NCI-H2171 (cell line): Measurements from ENCODE around the gene CFAP68.

Experiments
- DNase-seq: peaks from one replicate; lab custom pipeline; 2025; lab: John Stamatoyannopoulos, UW

The CFAP68 gene

GRCh38 chr11:111878849-111879636 lies at the start of gene CFAP68, which contains the start of gene FDXACB1:
CFAP68 (plus strand) TSS chr11:111879541; CDS start chr11:111879561, 20 bp downstream.
FDXACB1 (minus strand) TSS chr11:111879165; CDS start chr11:111879132, 33 bp downstream.
- peak; percentile 98 for DNase-seq

- DNase-seq = no peak
Observed at GRCh38 chr11:111833524-111833923, 45.8 kb upstream of the CFAP68 start.

- DNase-seq = no peak
Observed at GRCh38 chr11:111834432-111835163, 44.7 kb upstream of the CFAP68 start.

DNA sequence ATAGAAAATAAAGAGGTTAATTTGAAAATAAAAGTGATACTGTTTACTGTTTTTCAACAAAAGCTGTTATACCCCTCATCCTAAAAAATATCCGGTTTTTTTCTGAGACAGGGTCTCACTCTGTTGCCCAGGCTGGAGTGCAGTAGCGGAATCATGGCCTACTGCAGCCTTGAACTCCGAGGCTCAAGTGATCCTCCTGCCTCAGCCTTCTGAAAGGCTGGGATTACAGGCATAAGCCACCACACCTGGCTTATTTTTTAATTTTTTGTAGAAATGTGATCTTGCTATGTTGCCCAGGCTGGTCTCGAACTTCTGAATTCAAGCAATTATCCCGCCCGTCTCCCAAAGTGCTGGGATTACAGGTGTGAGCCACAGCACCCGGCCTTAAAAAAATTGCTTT lies 43.7 kb upstream of the CFAP68 start:
- no peak for DNase-seq

DNA sequence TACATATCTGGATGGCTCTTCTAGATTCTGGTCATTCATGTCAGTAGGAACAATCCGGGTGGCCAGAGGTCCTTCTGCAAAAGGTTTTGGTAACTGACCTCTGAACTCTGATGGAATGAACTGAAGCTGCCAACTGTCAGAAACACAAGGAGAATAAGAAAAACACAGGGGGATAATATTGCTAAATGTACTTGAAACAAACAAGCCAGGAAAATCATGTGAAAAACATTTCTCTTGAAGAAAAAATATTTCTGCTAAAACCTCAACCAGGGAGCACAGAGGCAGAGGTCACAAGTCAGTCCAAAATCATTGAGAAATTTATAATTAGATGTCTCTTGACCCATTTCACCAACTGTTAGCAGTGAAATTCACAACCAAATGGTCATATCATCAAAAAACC lies 43.2 kb upstream of the CFAP68 start:
- DNase-seq = no peak

GRCh38 chr11:111836721-111837120 lies 42.6 kb upstream of the CFAP68 start:
- DNase-seq = no peak

GRCh38 chr11:111837366-111837891 lies 41.9 kb upstream of the CFAP68 start:
- DNase-seq = no peak

GRCh38 chr11:111838054-111838453 lies 41.3 kb upstream of the CFAP68 start:
- no peak for DNase-seq

GRCh38 chr11:111840143-111840542 lies 39.2 kb upstream of the CFAP68 start:
- no peak for DNase-seq

- peak; percentile 68 for DNase-seq
Observed at GRCh38 chr11:111841370-111842053, 37.8 kb upstream of the CFAP68 start.

DNA sequence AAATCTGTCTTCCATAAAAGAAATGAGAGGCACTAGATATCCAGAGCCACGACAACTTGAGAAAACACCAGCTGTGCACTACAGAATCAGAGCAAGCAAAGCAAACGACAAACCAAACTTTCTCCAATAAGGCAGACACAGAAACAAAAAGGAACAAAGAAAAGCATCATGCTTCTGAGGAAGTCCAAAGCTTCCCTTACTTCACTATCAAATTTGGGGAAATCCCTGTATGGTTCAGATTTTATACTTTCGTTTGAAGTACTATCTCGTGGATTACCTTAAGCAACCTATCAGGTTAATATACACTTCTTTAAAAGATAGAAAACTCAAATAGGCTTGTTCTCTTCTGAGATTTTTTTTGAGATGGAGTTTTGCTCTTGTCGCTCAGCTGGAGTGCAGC lies 35.7 kb upstream of the CFAP68 start:
- no peak for DNase-seq

DNA sequence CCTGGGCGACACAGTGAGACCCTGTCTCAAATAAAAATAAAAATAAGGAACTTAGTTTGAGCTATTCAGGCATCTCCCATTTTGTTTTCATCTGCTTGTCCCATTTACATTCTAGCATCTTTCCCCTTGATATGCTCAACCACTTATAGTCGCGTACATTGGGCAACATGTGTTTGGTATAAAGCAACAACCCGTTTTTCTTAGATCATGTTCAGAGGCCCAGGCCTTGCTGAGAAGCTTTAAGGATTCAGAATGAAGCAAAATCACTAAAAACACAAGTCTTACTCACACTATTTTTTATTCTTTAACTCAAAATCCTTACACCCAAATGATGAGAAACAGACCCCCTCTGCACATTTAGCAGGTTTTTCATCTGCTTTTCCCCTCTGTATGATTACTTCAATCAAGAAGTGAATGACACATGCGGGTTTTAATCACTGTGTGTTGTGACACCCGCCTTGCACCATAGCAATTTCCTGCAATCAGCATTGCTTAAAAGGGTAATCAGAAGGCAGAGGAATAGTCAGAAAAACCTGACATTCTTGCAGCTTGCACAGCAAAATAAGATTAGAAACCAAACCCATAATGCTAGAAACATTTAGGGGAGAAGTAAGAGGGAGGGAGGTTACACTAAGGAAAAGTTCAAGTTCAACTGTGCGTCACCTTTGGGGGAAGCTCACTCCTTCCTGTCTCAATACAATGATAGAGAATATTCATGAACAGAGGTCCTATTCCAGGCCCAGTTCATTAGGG lies 33.9 kb upstream of the CFAP68 start:
- DNase-seq = no peak

DNA sequence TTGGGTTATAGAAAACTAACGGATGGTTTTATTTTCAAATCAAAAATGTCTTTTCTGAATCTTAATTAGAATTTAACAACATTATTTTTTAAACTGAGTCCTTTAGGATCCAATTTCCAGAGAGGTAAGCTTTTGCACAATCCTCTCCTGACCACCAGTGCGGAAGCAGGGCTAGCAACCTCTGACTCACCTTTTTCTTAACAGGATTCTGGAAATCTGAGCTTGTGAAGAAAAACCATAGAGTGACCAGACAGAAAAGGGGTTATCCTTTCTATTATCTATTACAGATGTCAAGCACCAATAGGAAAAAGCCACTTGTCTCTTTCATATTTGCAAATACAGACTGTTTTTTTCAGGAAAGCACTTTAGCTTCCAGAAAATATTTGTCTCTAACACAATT lies 33.3 kb upstream of the CFAP68 start:
- DNase-seq = no peak

DNA sequence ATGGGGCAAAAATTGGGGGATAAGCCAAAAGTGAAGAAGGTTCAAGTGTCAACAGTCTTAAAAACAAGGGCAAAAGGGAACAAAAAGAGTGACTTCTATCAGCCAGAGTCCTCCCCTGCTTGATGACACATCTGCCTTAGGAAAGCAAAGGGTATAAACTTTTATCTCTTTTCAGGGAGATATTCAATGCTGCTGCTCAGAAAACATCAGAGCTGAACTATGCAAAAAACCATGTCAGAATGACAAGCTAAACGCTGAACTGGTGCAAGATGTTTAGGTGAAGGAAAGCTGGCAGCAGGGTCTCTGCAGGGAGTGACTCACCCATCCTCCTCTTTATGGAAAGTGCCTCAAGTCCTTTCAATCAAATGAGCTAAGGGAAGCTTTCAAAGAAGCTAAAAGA lies 32.7 kb upstream of the CFAP68 start:
- no peak for DNase-seq

- no peak for DNase-seq
Observed at GRCh38 chr11:111849631-111850030, 29.7 kb upstream of the CFAP68 start.

GRCh38 chr11:111851067-111851466 lies 28.3 kb upstream of the CFAP68 start:
- no peak for DNase-seq

- DNase-seq = no peak
Observed at GRCh38 chr11:111851636-111852035, 27.7 kb upstream of the CFAP68 start.

GRCh38 chr11:111852103-111852502 lies 27.2 kb upstream of the CFAP68 start:
- no peak for DNase-seq

DNA sequence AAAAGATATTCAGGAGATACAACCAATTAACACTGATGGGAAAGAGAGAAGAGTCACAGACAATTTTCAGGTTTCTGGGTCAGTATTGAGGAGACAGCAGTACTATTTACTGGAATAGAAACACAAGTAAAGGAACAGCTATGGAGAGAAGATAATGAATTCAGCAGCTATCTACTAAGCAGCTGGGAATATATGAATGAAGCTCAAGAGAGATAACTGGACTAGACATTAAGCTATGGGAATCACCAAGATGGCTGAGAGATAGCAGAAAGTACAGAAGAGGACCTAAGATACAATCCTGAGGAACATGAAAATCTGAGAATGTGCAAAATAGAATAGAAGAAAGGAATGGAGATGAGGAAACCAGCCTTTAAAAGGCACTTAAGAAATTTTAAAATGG lies 23.8 kb upstream of the CFAP68 start:
- DNase-seq = no peak

DNA sequence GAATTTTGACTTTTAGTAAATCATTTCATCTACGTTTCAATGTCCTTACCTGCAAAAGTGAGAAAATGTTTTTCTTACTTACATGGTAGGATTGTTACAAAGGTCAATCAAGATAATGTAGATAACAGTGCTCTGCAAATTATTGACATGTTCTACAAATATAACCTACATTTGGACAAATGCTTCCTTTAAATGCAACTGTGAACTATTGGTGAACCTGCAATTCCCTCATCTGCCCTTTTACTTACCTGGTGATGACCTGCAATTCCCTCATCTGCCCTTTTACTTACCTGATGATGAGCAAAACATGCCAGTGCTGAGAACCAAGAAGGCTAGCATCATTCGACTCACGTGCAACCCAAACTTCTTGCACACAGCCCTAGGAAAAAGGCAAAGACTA lies 19.1 kb upstream of the CFAP68 start:
- DNase-seq = no peak

- no peak for DNase-seq
Observed at GRCh38 chr11:111870113-111870512, 9.2 kb upstream of the CFAP68 start.

GRCh38 chr11:111870522-111870885 lies 8.8 kb upstream of the CFAP68 start:
- DNase-seq = no peak
